ENCODE results near the gene SUN1. TPM values are rescaled to one million over a fixed set of nuclear protein-coding genes. Genes with fewer than 3 reads are reported as not detected.

Gene SUN1
- total RNA-seq, 4 donors from 2014 or later: 139 to 624 (median 446) TPM

DNA sequence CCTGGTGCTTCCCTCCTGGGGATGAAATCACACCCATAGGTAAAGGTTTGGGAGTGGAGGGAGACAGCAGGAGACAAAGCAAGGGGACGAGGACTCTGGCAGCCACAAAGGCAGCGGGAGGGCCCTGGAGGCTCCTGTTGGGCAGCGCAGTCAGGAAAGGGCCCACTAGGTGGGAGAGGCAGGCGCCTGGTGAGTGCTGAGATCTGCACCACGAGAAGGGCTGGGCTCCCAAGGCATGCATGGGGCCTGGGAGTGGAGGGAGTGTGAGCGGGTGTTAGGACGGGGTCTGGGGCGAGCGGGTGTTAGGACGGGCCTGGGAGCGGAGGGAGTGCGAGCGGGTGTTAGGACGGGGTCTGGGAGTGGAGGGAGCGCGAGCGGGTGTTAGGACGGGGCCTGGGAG lies 57.1 kb downstream of the SUN1 start:
- no peak for DNase-seq
- Histone ChIP-seq H3K27me3 (no peaks in the 10 kb centered on the region), H3K4me1 (no peaks in the 10 kb centered on the region), H3K36me3 (no peaks in the 10 kb centered on the region), H3K4me3 (no peak overlapping the region), H3K27ac (no peak overlapping the region), H3K9me3 (no peaks in the 10 kb centered on the region)
- intact Hi-C loops (cut with DNase I; ENCODE audit: low total_unique reads): no loop called here
- TF ChIP-seq, protein P1, sequence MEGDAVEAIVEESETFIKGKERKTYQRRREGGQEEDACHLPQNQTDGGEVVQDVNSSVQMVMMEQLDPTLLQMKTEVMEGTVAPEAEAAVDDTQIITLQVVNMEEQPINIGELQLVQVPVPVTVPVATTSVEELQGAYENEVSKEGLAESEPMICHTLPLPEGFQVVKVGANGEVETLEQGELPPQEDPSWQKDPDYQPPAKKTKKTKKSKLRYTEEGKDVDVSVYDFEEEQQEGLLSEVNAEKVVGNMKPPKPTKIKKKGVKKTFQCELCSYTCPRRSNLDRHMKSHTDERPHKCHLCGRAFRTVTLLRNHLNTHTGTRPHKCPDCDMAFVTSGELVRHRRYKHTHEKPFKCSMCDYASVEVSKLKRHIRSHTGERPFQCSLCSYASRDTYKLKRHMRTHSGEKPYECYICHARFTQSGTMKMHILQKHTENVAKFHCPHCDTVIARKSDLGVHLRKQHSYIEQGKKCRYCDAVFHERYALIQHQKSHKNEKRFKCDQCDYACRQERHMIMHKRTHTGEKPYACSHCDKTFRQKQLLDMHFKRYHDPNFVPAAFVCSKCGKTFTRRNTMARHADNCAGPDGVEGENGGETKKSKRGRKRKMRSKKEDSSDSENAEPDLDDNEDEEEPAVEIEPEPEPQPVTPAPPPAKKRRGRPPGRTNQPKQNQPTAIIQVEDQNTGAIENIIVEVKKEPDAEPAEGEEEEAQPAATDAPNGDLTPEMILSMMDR (IDR thresholded peaks at IDR 0.05): no peak
- TF ChIP-seq POLR2A (IDR thresholded peaks at IDR 0.05): no peak

DNA sequence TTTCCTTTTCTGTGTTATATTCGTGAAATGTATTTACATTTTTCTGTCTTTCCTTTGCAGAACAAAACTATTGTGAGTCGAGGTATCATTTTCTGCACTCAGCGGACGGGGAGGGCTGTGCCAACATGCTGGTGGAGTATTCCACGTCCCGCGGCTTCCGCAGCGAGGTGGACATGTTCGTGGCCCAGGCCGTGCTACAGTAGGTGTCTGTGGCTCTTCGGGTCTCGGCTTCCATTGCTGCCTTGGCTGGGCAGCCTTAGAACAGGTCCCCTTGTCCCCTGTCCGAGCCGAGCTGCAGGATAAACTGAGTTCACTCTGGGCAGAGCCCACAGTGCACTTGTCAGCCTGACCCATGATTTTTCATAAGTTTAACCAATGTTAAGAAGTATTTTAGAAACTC lies 58.6 kb downstream of the SUN1 start:
- Histone ChIP-seq H3K27ac (no peak overlapping the region), H3K9me3 (no peaks in the 10 kb centered on the region), H3K4me3 (no peak overlapping the region), H3K36me3 (no peaks in the 10 kb centered on the region), H3K4me1 (no peaks in the 10 kb centered on the region), H3K27me3 (no peaks in the 10 kb centered on the region)
- no peak for TF ChIP-seq POLR2A (IDR thresholded peaks at IDR 0.05)
- TF ChIP-seq, protein P1 (IDR thresholded peaks at IDR 0.05): no peak
- intact Hi-C loops (cut with DNase I; ENCODE audit: low total_unique reads): no loop called here
- DNase-seq: no peak

DNA sequence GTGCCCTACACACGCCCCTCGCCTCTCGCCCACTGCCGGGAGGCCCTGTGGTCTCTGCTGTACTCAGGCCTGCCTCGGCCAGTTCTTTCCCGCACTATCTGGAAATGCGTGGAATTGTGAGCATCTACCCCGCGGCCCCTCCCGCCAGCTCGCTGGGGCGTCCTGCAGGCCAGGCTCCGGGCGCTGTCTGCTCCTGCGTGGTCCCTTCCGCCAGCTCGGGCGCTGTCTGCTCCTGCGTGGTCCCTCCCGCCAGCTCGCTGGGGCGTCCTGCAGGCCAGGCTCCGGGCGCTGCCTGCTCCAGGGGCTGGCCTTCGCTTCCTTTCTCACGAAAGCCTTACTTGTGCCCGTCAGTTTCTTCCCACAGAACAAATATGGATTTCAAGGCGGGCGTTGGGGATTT lies 59.0 kb downstream of the SUN1 start:
- Histone ChIP-seq H3K27me3 (no peaks in the 10 kb centered on the region), H3K27ac (no peak overlapping the region), H3K9me3 (no peaks in the 10 kb centered on the region), H3K36me3 (no peaks in the 10 kb centered on the region), H3K4me1 (no peaks in the 10 kb centered on the region), H3K4me3 (no peak overlapping the region)
- intact Hi-C loops (cut with DNase I; ENCODE audit: low total_unique reads): no loop called here
- no peak for DNase-seq
- TF ChIP-seq, protein P1 (IDR thresholded peaks at IDR 0.05): no peak
- TF ChIP-seq POLR2A (IDR thresholded peaks at IDR 0.05): no peak

DNA sequence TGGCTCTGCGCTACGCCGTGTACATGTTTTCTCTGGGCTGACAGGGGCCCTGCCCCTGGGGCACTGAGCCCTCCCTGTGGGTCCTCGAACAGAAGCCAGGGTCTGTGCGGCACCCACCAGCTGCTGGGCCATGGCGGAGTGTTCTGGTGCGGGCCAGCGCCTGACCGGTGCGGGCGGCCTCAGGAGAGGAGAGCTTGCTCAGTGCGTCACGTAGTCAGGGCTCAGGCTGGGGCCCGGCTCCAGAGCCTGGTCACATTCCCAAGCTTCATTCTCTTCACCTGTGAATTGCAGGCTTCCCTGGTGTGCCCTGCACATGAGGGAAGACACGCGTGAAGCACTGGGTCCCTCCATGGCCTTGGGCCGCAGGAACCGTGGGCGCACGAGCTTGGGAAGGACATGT lies 59.5 kb downstream of the SUN1 start:
- Histone ChIP-seq H3K4me3 (no peak overlapping the region), H3K27ac (no peak overlapping the region), H3K4me1 (no peaks in the 10 kb centered on the region), H3K36me3 (no peaks in the 10 kb centered on the region), H3K27me3 (no peaks in the 10 kb centered on the region), H3K9me3 (no peaks in the 10 kb centered on the region)
- TF ChIP-seq, protein P1 (IDR thresholded peaks at IDR 0.05): no peak
- no peak for TF ChIP-seq POLR2A (IDR thresholded peaks at IDR 0.05)
- intact Hi-C loops (cut with DNase I; ENCODE audit: low total_unique reads): no loop called here
- DNase-seq: no peak

DNA sequence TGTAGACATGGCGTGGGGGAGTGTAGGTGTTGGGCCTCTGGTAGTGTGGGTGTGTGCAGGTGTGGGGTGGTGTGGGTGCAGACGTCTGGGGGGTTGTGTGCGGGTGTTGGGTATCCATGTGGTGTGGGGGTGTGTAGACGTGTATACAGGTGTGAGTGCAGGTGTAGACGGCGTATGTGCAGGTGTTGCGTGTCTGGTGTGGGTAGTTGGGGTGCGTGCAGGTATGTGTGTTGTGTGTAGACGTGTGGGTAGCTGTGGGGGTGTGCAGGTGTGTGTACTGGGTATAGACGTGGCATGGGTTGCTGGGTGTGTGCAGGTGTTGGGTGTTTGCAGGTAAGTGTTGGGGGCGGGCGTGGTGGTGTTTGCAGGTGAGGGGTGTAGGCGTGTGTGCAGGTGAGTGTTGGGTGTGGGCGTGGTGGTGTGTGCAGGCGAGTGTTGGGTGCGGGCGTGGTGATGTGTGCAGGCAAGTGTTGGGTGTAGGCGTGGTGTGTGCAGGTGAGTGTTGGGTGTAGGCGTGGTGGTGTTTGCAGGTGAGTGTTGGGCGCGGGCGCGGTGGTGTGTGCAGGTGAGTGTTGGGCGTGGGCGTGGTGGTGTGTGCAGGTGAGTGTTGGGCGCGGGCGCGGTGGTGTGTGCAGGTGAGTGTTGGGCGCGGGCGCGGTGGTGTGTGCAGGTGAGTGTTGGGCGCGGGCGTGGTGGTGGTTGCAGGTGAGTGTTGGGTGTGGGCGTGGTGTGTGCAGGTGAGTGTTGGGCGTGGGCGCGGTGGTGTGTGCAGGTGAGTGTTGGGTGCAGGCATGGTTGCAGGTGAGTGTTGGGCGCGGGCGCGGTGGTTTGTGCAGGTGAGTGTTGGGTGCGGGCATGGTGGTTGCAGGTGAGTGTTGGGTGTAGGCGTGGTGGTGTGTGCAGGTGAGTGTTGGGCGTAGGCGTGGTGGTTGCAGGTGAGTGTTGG lies 60.6 kb downstream of the SUN1 start:
- Histone ChIP-seq H3K9me3 (no peaks in the 10 kb centered on the region), H3K4me3 (no peak overlapping the region), H3K27ac (no peak overlapping the region), H3K27me3 (no peaks in the 10 kb centered on the region), H3K36me3 (no peaks in the 10 kb centered on the region), H3K4me1 (no peaks in the 10 kb centered on the region)
- intact Hi-C loops (cut with DNase I; ENCODE audit: low total_unique reads): no loop called here
- no peak for TF ChIP-seq POLR2A (IDR thresholded peaks at IDR 0.05)
- TF ChIP-seq, protein P1 (IDR thresholded peaks at IDR 0.05): no peak
- no peak for DNase-seq

Data from uterus (tissue), 4 donors.